RWPE2 (cell line): ENCODE measurements around the gene CENPO.
A peak's percentile ranks its signal among the peaks of the same experiment; 100 is the strongest.

ENCODE experiments used
- ATAC-seq: fragments of 200-7000 bp; cut with Tn5 transposase; 3 replicates; pipeline ENCODE4 v1.9.1; 2021; ENCODE audit warnings: low read depth
- DNase-seq: peaks from one replicate; pipeline ENCODE4 v3.0.0-alpha.2; 2020; ENCODE audit warnings: low spot score
- H3K27ac ChIP-seq: fragments of 450-650 bp; 2 replicates; pipeline ENCODE4 v1.5.1; 2017; ENCODE audit warnings: mild to moderate bottlenecking; ENCODE audit not compliant: poor library complexity, severe bottlenecking
- H3K27me3 ChIP-seq: fragments of 250-450 bp; sonication (Bioruptor Pico); 2 replicates; pipeline ENCODE4 v1.5.1; 2021; ENCODE audit warnings: mild to moderate bottlenecking, moderate library complexity; ENCODE audit not compliant: insufficient read depth, poor library complexity, severe bottlenecking
- H3K36me3 ChIP-seq: fragments of 250-450 bp; sonication (Bioruptor Pico); 2 replicates; pipeline ENCODE4 v1.5.1; 2020; ENCODE audit warnings: low read depth, mild to moderate bottlenecking, moderate library complexity
- H3K4me1 ChIP-seq: fragments of 250-450 bp; sonication (Bioruptor Pico); 2 replicates; pipeline ENCODE4 v1.5.1; 2021; ENCODE audit warnings: mild to moderate bottlenecking, moderate library complexity; ENCODE audit not compliant: insufficient read depth, poor library complexity, severe bottlenecking
- H3K4me3 ChIP-seq: fragments of 250-450 bp; sonication (Bioruptor Pico); 2 replicates; pipeline ENCODE4 v1.5.1; 2021; ENCODE audit warnings: mild to moderate bottlenecking, moderate library complexity; ENCODE audit not compliant: severe bottlenecking
- H3K9me3 ChIP-seq: fragments of 250-450 bp; sonication (Bioruptor Pico); 2 replicates; pipeline ENCODE4 v1.5.1; 2021; ENCODE audit warnings: mild to moderate bottlenecking, moderate library complexity; ENCODE audit not compliant: severe bottlenecking
- TF ChIP-seq, protein P1 (sequence below): fragments of 450-650 bp; IDR thresholded peaks from one replicate; pipeline ENCODE4 v1.5.1; 2017; ENCODE audit warnings: mild to moderate bottlenecking, moderate library complexity; ENCODE audit not compliant: poor library complexity, severe bottlenecking

The CENPO gene

DNA sequence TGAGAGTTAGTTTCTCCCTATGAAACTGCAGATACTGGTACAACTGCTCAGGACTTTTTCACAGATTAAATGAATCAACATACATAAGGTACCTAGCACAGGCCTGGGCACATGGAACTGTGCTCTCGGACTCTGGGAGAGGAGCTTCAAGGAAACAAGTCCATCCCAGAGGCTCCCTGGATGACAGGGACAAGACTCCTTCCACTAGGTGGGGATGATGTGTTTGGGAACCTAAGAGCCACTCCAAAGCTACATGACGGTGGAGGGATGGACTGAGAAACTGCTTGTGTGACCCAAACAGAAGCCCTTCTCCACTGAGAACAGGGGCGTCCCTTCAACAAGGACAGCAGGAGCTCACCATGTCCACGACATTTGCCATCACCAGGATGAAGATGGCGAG is 37.1 kb downstream of the CENPO start:
- ATAC-seq = no peak
- Histone ChIP-seq H3K4me3 (no peak overlapping the region), H3K27me3 (no peaks in the 10 kb centered on the region), H3K4me1 (peaks cover 7% of the 10 kb centered on the region), H3K9me3 (no peaks in the 10 kb centered on the region), H3K36me3 (peaks cover 11% of the 10 kb centered on the region), H3K27ac (no peak overlapping the region)
- no peak for DNase-seq
- TF ChIP-seq, protein P1, sequence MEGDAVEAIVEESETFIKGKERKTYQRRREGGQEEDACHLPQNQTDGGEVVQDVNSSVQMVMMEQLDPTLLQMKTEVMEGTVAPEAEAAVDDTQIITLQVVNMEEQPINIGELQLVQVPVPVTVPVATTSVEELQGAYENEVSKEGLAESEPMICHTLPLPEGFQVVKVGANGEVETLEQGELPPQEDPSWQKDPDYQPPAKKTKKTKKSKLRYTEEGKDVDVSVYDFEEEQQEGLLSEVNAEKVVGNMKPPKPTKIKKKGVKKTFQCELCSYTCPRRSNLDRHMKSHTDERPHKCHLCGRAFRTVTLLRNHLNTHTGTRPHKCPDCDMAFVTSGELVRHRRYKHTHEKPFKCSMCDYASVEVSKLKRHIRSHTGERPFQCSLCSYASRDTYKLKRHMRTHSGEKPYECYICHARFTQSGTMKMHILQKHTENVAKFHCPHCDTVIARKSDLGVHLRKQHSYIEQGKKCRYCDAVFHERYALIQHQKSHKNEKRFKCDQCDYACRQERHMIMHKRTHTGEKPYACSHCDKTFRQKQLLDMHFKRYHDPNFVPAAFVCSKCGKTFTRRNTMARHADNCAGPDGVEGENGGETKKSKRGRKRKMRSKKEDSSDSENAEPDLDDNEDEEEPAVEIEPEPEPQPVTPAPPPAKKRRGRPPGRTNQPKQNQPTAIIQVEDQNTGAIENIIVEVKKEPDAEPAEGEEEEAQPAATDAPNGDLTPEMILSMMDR = no peak

DNA sequence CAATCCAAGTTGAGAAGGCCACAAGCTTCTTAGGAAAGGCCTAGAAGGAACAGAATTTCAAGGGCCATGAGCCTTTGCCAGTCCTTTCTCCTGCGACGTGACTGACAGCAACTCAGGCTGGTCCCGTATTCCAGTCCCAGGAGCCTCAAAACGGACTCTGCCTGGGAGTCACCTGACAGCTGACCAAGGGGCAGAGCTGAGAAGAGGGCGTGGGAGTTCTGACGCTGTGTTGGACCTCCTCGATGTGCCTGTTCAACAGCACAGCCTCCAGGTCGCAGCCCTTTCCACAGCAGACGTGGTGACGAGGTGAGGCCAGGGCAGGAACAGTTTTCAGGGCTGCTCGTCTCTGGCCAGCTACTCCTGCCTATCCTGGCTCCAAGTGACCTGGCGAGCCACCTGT is 37.6 kb downstream of the CENPO start:
- Histone ChIP-seq H3K36me3 (peaks cover 11% of the 10 kb centered on the region), H3K4me3 (no peak overlapping the region), H3K4me1 (peaks cover 7% of the 10 kb centered on the region), H3K27me3 (no peaks in the 10 kb centered on the region), H3K27ac (no peak overlapping the region), H3K9me3 (no peaks in the 10 kb centered on the region)
- TF ChIP-seq, protein P1 = no peak
- DNase-seq (no peak), ATAC-seq (no peak)

DNA sequence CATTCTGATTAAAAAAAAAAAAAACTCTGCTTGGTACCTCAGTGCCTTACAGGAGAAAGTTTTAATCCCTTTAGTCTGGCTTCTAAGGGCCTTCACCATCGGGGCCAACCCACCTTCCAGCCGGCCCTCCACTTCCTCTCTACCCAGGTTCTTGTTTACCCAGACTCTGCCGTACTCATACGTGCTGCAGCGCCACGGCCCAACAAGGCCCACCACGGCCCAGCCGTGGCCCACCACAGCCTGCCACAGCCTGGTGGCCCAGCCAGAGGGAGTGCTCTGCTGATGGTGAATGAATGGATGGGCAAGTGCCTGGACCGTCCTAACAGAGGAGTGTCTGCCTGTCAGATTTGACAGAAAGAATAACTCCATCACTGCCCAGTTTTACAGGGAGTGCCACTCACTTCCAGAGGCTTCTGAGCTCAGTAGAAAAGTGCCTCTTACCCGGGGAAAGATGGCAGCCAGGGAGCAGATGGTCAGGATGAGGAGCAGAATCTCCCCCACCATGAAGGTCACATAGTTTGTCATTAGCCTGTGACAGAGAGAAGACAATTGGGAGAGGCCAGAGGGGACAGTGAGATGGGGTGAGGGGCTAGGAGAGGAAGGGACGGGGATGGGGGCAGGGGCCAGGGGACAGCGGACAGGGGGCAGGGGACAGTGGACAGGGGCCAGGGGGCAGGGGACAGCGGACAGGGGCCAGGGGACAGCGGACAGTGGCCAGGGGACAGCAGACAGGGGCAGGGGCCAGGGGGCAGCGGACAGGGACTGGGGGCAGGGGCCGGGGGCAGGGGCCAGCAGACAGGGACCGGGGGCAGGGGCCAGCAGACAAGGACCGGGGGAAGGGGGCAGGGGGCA is 38.2 kb downstream of the CENPO start:
- H3K4me3 ChIP-seq = no peak overlapping the region

GRCh38 chr2:24832073-24832461 is 38.8 kb downstream of the CENPO start:
- Histone ChIP-seq H3K4me3 (no peak overlapping the region), H3K27ac (no peak overlapping the region), H3K4me1 (no peaks in the 10 kb centered on the region), H3K27me3 (no peaks in the 10 kb centered on the region), H3K9me3 (no peaks in the 10 kb centered on the region), H3K36me3 (peaks cover 16% of the 10 kb centered on the region)
- peak; percentile 36 for DNase-seq
- TF ChIP-seq, protein P1 = no peak
- ATAC-seq = no peak

More for the DNA sequence above, 38.2 kb downstream of the CENPO start:
- H3K27ac ChIP-seq = no peak overlapping the region
- peaks cover 3% of the 10 kb centered on the region for H3K4me1 ChIP-seq
- ATAC-seq (no peak), DNase-seq (peak; percentile 25)
- H3K9me3 ChIP-seq = no peaks in the 10 kb centered on the region
- no peaks in the 10 kb centered on the region for H3K27me3 ChIP-seq
- TF ChIP-seq, protein P1 = no peak
- H3K36me3 ChIP-seq = peaks cover 10% of the 10 kb centered on the region

DNA sequence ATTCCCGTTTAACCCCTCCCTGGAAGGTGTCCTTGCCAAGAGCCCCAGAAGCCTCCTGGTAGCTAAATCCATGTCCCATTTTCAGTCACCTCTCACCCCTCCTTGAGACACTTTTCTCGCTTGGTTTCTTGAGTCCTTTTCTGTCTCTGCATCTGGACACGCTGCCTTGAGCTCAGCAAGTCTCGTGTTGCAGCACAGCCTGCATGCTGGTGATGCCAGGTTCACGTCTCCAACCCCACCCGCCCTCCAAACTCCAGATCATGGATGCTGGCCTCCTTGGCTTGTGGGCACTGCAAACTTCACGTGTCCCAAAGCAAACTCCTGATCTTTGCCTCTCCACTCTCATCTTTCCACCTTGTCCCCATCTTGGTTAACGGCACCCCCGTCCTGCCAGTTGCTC is 39.3 kb downstream of the CENPO start:
- Histone ChIP-seq H3K4me1 (no peaks in the 10 kb centered on the region), H3K27ac (no peak overlapping the region), H3K9me3 (no peaks in the 10 kb centered on the region), H3K4me3 (no peak overlapping the region), H3K36me3 (peaks cover 16% of the 10 kb centered on the region), H3K27me3 (no peaks in the 10 kb centered on the region)
- ATAC-seq (no peak), DNase-seq (peak; percentile 24)
- TF ChIP-seq, protein P1 = no peak
